WTC11 (cell line): Measurements from ENCODE around the gene TCOF1. TPM values are rescaled to one million over a fixed set of nuclear protein-coding genes. Genes with fewer than 3 reads are reported as not detected.

Experiments used
- ATAC-seq: fragments of 200-7000 bp; cut with Tn5 transposase; 2 replicates; pipeline ENCODE4 v1.10.0; 2021; ENCODE audit warnings: mild to moderate bottlenecking, moderate library complexity
- CTCF ChIA-PET: fragments of 300-600 bp; sonication (Branson Sonifier 250); formaldehyde crosslinking; loops from one replicate; lab custom pipeline; 2021; ENCODE audit warnings: antibody characterized with exemption; lab: Charles Lee
- POLR2A ChIA-PET: fragments of 350-600 bp; sonication (Branson Sonifier 250); formaldehyde crosslinking; loops from one replicate; lab custom pipeline; 2021; ENCODE audit warnings: antibody characterized with exemption; lab: Charles Lee
- DNase-seq: peaks from one replicate; pipeline ENCODE4 v3.0.0; 2021; ENCODE audit warnings: low spot score
- H3K27ac Mint-ChIP-seq: 2 replicates; pipeline ENCODE4 v1.8.0; 2021; ENCODE audit warnings: mixed read lengths
- H3K27me3 Mint-ChIP-seq: 2 replicates; pipeline ENCODE4 v1.8.0; 2021; ENCODE audit warnings: low read depth, mild to moderate bottlenecking, moderate library complexity, mixed read lengths
- H3K36me3 Mint-ChIP-seq: 2 replicates; pipeline ENCODE4 v1.8.0; 2021; ENCODE audit warnings: mixed read lengths
- H3K4me1 Mint-ChIP-seq: 2 replicates; pipeline ENCODE4 v1.8.0; 2022; ENCODE audit warnings: mixed read lengths
- H3K4me3 Mint-ChIP-seq: 2 replicates; pipeline ENCODE4 v1.8.0; 2021; ENCODE audit warnings: mild to moderate bottlenecking, moderate library complexity, mixed read lengths
- H3K9me3 Mint-ChIP-seq: 2 replicates; pipeline ENCODE4 v1.8.0; 2021; ENCODE audit warnings: mixed read lengths
- AR ChIP-seq: fragments of 250-450 bp; sonication (Bioruptor Pico); IDR thresholded peaks from 2 replicates; pipeline ENCODE4 v1.9.0; 2021; ENCODE audit warnings: mild to moderate bottlenecking
- CTCF ChIP-seq: fragments of 200-600 bp; IDR thresholded peaks from 2 replicates; pipeline ENCODE4 v1.8.0; 2022; ENCODE audit warnings: antibody characterized with exemption
- E2F5 ChIP-seq: sonication (generic); formaldehyde crosslinking; IDR thresholded peaks from 2 replicates; pipeline ENCODE4 v1.8.1; 2022; ENCODE audit warnings: mild to moderate bottlenecking, moderate library complexity, missing genetic modification reagents
- EMX1 ChIP-seq: fragments of 250-450 bp; sonication (Bioruptor Pico); IDR thresholded peaks from 2 replicates; pipeline ENCODE4 v1.8.0; 2021; ENCODE audit warnings: mild to moderate bottlenecking
- FOXJ3 ChIP-seq: sonication (generic); formaldehyde crosslinking; IDR thresholded peaks from 2 replicates; pipeline ENCODE4 v1.9.0; 2021; ENCODE audit warnings: missing genetic modification reagents, mild to moderate bottlenecking, borderline replicate concordance
- GABPB1 ChIP-seq: sonication (generic); formaldehyde crosslinking; IDR thresholded peaks from 2 replicates; pipeline ENCODE4 v1.8.1; 2023; ENCODE audit warnings: mild to moderate bottlenecking, missing genetic modification reagents
- IRF1 ChIP-seq: sonication (generic); formaldehyde crosslinking; IDR thresholded peaks from 2 replicates; pipeline ENCODE4 v1.8.0; 2023; ENCODE audit warnings: missing genetic modification reagents
- MLX ChIP-seq: sonication (generic); formaldehyde crosslinking; IDR thresholded peaks from 2 replicates; pipeline ENCODE4 v1.8.1; 2023; ENCODE audit warnings: mild to moderate bottlenecking, missing genetic modification reagents, moderate library complexity
- NR1H2 ChIP-seq: sonication (generic); formaldehyde crosslinking; IDR thresholded peaks from 2 replicates; pipeline ENCODE4 v1.9.0; 2021; ENCODE audit warnings: mild to moderate bottlenecking, moderate library complexity, missing genetic modification reagents
- SOX15 ChIP-seq: fragments of 250-450 bp; sonication (Bioruptor Pico); IDR thresholded peaks from 2 replicates; pipeline ENCODE4 v1.9.0; 2021; ENCODE audit warnings: mild to moderate bottlenecking
- SP1 ChIP-seq: sonication (generic); formaldehyde crosslinking; conservative IDR thresholded peaks from 2 replicates; pipeline ENCODE4 v1.8.1; 2022; ENCODE audit warnings: missing genetic modification reagents
- TCF7 ChIP-seq: sonication (generic); formaldehyde crosslinking; IDR thresholded peaks from 2 replicates; pipeline ENCODE4 v1.8.0; 2022; ENCODE audit warnings: mild to moderate bottlenecking, low read depth, missing genetic modification reagents, moderate library complexity
- TEAD4 ChIP-seq: sonication (generic); formaldehyde crosslinking; IDR thresholded peaks from 2 replicates; pipeline ENCODE4 v1.8.0; 2022; ENCODE audit warnings: mild to moderate bottlenecking, missing genetic modification reagents
- USF1 ChIP-seq: sonication (generic); formaldehyde crosslinking; IDR thresholded peaks from 2 replicates; pipeline ENCODE4 v1.8.0; 2022; ENCODE audit warnings: mild to moderate bottlenecking, missing genetic modification reagents
- ZBTB21 ChIP-seq: sonication (generic); formaldehyde crosslinking; IDR thresholded peaks from 2 replicates; pipeline ENCODE4 v1.8.1; 2023; ENCODE audit warnings: mild to moderate bottlenecking, missing genetic modification reagents, borderline replicate concordance
- ZBTB43 ChIP-seq: sonication (generic); formaldehyde crosslinking; IDR thresholded peaks from 2 replicates; pipeline ENCODE4 v1.8.1; 2023; ENCODE audit warnings: mild to moderate bottlenecking, missing genetic modification reagents
- ZNF121 ChIP-seq: sonication (generic); formaldehyde crosslinking; IDR thresholded peaks from 2 replicates; pipeline ENCODE4 v1.8.0; 2023; ENCODE audit warnings: missing genetic modification reagents
- ZNF317 ChIP-seq: sonication (generic); formaldehyde crosslinking; IDR thresholded peaks from 2 replicates; pipeline ENCODE4 v1.8.1; 2023; ENCODE audit warnings: low read depth, mild to moderate bottlenecking, moderate library complexity, missing genetic modification reagents, borderline replicate concordance
- ZNF425 ChIP-seq: fragments of 250-450 bp; sonication (Bioruptor Pico); conservative IDR thresholded peaks from 2 replicates; pipeline ENCODE4 v1.9.0; 2021; ENCODE audit warnings: mild to moderate bottlenecking
- total RNA-seq: library from RNA; stranded (reverse); gene quantifications from 3 replicates; pipeline ENCODE4 v1.2.3, GENCODE V29; 2021

Gene TCOF1
- total RNA-seq, 1 experiment from 2014 or later, result 174 TPM

- ATAC-seq, result no peak; the same call in 1 of the 2 replicates
Measured at GRCh38 chr5:150419630-150420270, 62.3 kb downstream of the TCOF1 start.

More at GRCh38 chr5:150419630-150420270, 62.3 kb downstream of the TCOF1 start:
- CTCF ChIA-PET, result interaction anchor here (0.7 to 2.1 kb wide), 2 partner anchors 17 to 20 kb away, joined by 3 to 5 read pairs; no protein-coding TSS in a partner anchor
- Mint-ChIP-seq H3K4me1 (peaks cover 11% of the 10 kb centered on the region), H3K36me3 (no peaks in the 10 kb centered on the region), H3K4me3 (no peak overlapping the region), H3K27me3 (no peaks in the 10 kb centered on the region; the same call in 1 of the 2 replicates), H3K9me3 (no peaks in the 10 kb centered on the region), H3K27ac (no peak overlapping the region)
- no peak for TF ChIP-seq ZBTB43 (CRISPR knock-in tag)
- no peak for TF ChIP-seq TEAD4
- no peak for TF ChIP-seq CTCF
- TF ChIP-seq IRF1 (CRISPR knock-in tag), result no peak
- TF ChIP-seq SOX15 (CRISPR knock-in tag), result no peak
- no peak for TF ChIP-seq NR1H2 (CRISPR knock-in tag)
- no peak for TF ChIP-seq TCF7 (CRISPR knock-in tag)
- no peak for TF ChIP-seq ZNF425 (CRISPR knock-in tag)
- no peak for TF ChIP-seq FOXJ3 (CRISPR knock-in tag)
- TF ChIP-seq SP1, result no peak
- no peak for TF ChIP-seq MLX (CRISPR knock-in tag)
- TF ChIP-seq EMX1 (CRISPR knock-in tag), result no peak
- no peak for TF ChIP-seq ZNF121 (CRISPR knock-in tag)
- TF ChIP-seq ZNF317, result no peak
- TF ChIP-seq USF1 (CRISPR knock-in tag), result no peak
- no peak for TF ChIP-seq ZBTB21
- TF ChIP-seq E2F5 (CRISPR knock-in tag), result no peak
- no peak for TF ChIP-seq GABPB1 (CRISPR knock-in tag)
- TF ChIP-seq AR, result no peak
- POLR2A ChIA-PET, result no interaction called here
- no peak for DNase-seq
